Bronchus fibroblast of lung (primary cell): ENCODE data around the gene ARV1. TPM values are rescaled to one million over a fixed set of nuclear protein-coding genes. Genes with fewer than 3 reads are reported as not detected.

Source experiments
- total RNA-seq: library from RNA; depleted of rRNA; stranded (reverse); fragments of >200 nt; gene quantifications from 2 replicates; pipeline ENCODE4 v1.2.3, GENCODE V29; 2015

ARV1 gene
- 19.0 and 20.4 TPM in 2 replicates for total RNA-seq

DNA sequence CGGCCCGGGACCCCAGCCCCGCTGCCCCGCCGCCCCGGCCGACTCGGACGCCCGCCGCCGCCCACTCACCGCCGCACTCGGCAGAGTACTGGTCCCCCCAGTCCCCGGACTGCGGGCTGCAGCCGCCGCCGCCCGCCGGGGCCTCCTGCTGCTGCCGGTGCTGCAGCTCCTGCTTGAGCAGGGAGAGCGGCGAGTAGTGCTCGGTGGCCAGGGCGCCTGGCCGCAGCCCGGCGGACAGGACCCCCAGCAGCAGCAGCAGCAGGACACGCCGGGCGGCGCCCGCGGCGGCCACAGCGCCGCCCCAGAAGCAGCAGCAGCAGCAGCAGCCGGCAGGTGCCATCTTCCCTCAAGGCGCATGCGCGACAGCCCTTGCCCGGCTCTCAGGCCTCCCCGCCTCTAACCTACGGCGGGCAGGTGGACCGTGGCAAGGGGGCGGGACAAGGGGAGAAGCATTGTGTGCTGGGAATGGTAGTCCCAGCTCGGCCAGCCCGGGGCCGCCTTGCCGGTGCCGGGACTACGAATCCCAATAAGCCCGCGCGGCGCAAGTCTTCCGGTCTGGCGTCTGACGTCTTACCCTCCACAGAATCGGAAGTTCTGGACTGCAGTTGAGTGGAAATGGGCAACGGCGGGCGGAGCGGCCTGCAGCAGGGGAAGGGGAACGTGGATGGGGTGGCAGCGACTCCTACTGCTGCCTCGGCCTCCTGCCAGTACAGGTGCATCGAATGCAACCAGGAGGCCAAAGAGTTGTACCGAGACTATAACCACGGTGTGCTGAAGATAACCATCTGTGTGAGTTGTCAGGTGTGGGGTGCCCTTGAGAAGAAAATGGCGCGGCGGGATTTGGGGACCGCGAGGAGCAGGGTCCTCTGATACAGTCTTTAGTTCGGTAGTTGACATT is at the start of gene ARV1, which contains the start of gene TTC13:
TSS of gene ARV1 (plus strand) at position 604 of the 898 bp plus-strand sequence. CDS start at position 616, 12 bp downstream.
TSS of gene TTC13 (minus strand) at position 371 of the 898 bp plus-strand sequence. CDS start at position 340, 31 bp downstream.

GRCh38 chr1:231040019-231040799 is 61.3 kb downstream of the ARV1 start, which contains the start of gene FAM89A:
TSS of gene FAM89A (minus strand) at chr1:231040254. CDS start at chr1:231040211, 43 bp downstream.

Other genes starting within 250 kb of the ARV1 start
- gene CAPN9, start 231.7 kb upstream of the ARV1 start, total RNA-seq: not detected in 2 replicates
- gene C1orf198, start 110.6 kb upstream of the ARV1 start, total RNA-seq: 16.2 and 18.2 TPM in 2 replicates
- gene TTC13, start 233 bp upstream of the ARV1 start, total RNA-seq: 6.5 and 8.9 TPM in 2 replicates
- 4.2 and 5.1 TPM in 2 replicates for gene FAM89A, start 61.2 kb downstream of the ARV1 start, total RNA-seq
- gene TRIM67, start 183.0 kb downstream of the ARV1 start, total RNA-seq: not detected in 2 replicates